Activated naive CD4-positive, alpha-beta T cell treated with anti-CD3 and anti-CD28 coated beads, Interleukin-2, amount 50 U/mL, for 72 hours (primary cell): ENCODE measurements around the gene CCR5. TPM values are rescaled to one million over a fixed set of nuclear protein-coding genes. Genes with fewer than 3 reads are reported as not detected.

ENCODE experiments used
- total RNA-seq, 2 donors: library from RNA; stranded (reverse); gene quantifications; one replicate each; pipeline ENCODE4 v1.2.3, GENCODE V29; 2022

The CCR5 gene
- total RNA-seq, 2 donors from 2014 or later = 0.25 TPM; not detected in 1

Other genes starting within 250 kb of the CCR5 start
- gene CCR1, start 162.6 kb upstream of the CCR5 start, total RNA-seq = under 1 TPM in 1 of 2 donors, not detected in 1; 0.19 TPM
- gene CCR3, start 128.5 kb upstream of the CCR5 start, total RNA-seq = not detected
- under 1 TPM in 1 of 2 donors, not detected in 1; 0.19 TPM for gene CCR2, start 16.8 kb upstream of the CCR5 start, total RNA-seq
- 1 to 10 TPM in 1 of 2 donors, under 1 TPM in 1; 0.72 to 1.4 TPM for gene CCRL2, start 36.3 kb downstream of the CCR5 start, total RNA-seq
- gene LTF, start 94.0 kb downstream of the CCR5 start, total RNA-seq = not detected
- gene RTP3, start 127.0 kb downstream of the CCR5 start, total RNA-seq = not detected
- not detected for gene LRRC2, start 195.4 kb downstream of the CCR5 start, total RNA-seq
- not detected for gene FAM240A, start 241.6 kb downstream of the CCR5 start, total RNA-seq